ENCODE measurements around the gene STX8. TPM values are rescaled to one million over a fixed set of nuclear protein-coding genes. Genes with fewer than 3 reads are reported as not detected.

STX8 gene
- total RNA-seq, result 42.3 and 48.0 TPM in 2 replicates

GRCh38 chr17:9575381-9576101, at the start of gene STX8:
Gene STX8, minus strand, starts transcription at chr17:9575820. Its CDS starts 12 bp downstream, at chr17:9575808.

GRCh38 chr17:9576521-9577372, 1.1 kb upstream of the STX8 start, which contains the start of gene CFAP52:
Gene CFAP52, plus strand, starts transcription at chr17:9576642. Its CDS starts 54 bp downstream, at chr17:9576696.

Other genes starting within 250 kb of the STX8 start
- 0.20 TPM in 2 replicates for gene CFAP52, start 822 bp upstream of the STX8 start, total RNA-seq
- gene USP43, start 69.7 kb upstream of the STX8 start, total RNA-seq, result not detected in 2 replicates
- not detected in 2 replicates for gene DHRS7C, start 215.8 kb upstream of the STX8 start, total RNA-seq
- gene GSG1L2, start 246.3 kb upstream of the STX8 start, total RNA-seq, result not detected in 2 replicates